Activated CD8-positive, alpha-beta memory T cell treated with anti-CD3 and anti-CD28 coated beads, Interleukin-2, amount 10 ng/mL, durations not matched to agents 7 days and 5 days (primary cell): ENCODE results near the gene CCDC38. TPM values are rescaled to one million over a fixed set of nuclear protein-coding genes. Genes with fewer than 3 reads are reported as not detected.

Experiments used
- ATAC-seq: fragments of 150-1000 bp; cut with Tn5 transposase; one replicate; pipeline ENCODE4 v1.10.0; 2021; ENCODE audit warnings: moderate library complexity
- CTCF ChIA-PET: fragments of 350-600 bp; sonication (Branson Sonifier 250); formaldehyde crosslinking; loops from one replicate; lab custom pipeline; 2021; ENCODE audit warnings: antibody characterized with exemption; lab: Charles Lee
- DNase-seq: peaks from one replicate; pipeline ENCODE4 v3.0.0-alpha.2; 2020
- H3K27ac Mint-ChIP-seq: one replicate; pipeline ENCODE4 v1.8.0; 2021; ENCODE audit warnings: mild to moderate bottlenecking, mixed read lengths
- H3K27me3 Mint-ChIP-seq: one replicate; pipeline ENCODE4 v1.8.0; 2021; ENCODE audit warnings: mixed read lengths
- H3K36me3 Mint-ChIP-seq: one replicate; pipeline ENCODE4 v1.8.0; 2021; ENCODE audit warnings: mild to moderate bottlenecking, mixed read lengths
- H3K4me1 Mint-ChIP-seq: one replicate; pipeline ENCODE4 v1.8.0; 2021; ENCODE audit warnings: mixed read lengths
- H3K4me3 Mint-ChIP-seq: one replicate; pipeline ENCODE4 v1.8.0; 2021; ENCODE audit warnings: mild to moderate bottlenecking, moderate library complexity, mixed read lengths
- H3K9me3 Mint-ChIP-seq: one replicate; pipeline ENCODE4 v1.8.0; 2022; ENCODE audit warnings: low read depth, mixed read lengths
- total RNA-seq, 2 experiments: library from RNA; stranded (reverse); gene quantifications; one replicate each; pipeline ENCODE4 v1.2.3, GENCODE V29; 2021

Gene CCDC38
- total RNA-seq, 2 experiments from 2014 or later: 0.12 to 0.50 TPM

DNA sequence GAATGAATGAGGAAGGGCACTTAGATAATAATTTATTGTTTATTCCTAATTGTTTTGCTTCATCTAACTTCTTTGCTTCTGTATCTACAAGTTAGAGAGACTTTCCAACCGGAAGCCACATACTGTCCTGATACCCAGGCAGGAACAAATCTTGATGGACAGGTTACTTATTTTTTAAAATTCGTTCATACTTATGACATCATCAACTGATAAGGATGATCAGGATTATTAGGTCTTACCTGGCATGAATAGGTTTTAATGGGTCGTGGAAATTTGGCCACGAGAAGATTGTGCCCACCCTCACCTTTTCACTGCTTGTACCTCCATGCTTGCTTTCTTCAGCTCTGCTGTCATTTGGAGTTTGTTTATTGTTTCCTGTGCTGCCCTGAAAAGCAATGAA lies 44.3 kb downstream of the CCDC38 start:
- no peaks in the 10 kb centered on the region for H3K9me3 Mint-ChIP-seq
- ATAC-seq (no peak), DNase-seq (no peak)
- no peaks in the 10 kb centered on the region for H3K4me1 Mint-ChIP-seq
- no peaks in the 10 kb centered on the region for H3K36me3 Mint-ChIP-seq
- no peak overlapping the region for H3K4me3 Mint-ChIP-seq
- no peak overlapping the region for H3K27ac Mint-ChIP-seq
- CTCF ChIA-PET: no interaction called here
- peaks cover 16% of the 10 kb centered on the region for H3K27me3 Mint-ChIP-seq

DNA sequence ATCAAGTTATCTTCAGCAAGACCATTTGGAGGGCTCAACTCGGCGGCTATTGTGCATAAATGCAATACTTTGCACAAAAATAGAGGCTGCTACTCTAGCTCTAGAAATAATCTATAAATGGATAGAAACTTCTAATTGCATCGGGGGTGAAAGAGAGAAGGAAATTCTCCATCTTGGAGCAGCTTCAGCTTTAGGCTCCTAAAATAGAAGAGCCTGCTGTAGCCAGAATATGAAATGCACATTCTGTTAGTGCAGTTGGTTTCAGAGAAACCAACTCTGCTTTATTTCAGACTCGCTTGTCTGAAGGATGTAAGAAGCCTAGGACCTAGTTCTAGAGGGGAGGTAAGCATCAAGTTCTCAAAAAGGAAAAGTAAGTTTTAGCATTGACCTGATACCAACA lies 45.6 kb downstream of the CCDC38 start:
- Mint-ChIP-seq H3K4me3 (no peak overlapping the region), H3K9me3 (no peaks in the 10 kb centered on the region), H3K27me3 (peaks cover 15% of the 10 kb centered on the region), H3K4me1 (no peaks in the 10 kb centered on the region), H3K27ac (no peak overlapping the region), H3K36me3 (no peaks in the 10 kb centered on the region)
- CTCF ChIA-PET: interaction anchor here (1.0 to 1.1 kb wide), 2 partner anchors 19 to 102 kb away, joined by 3 read pairs; no protein-coding TSS in a partner anchor
- DNase-seq (no peak), ATAC-seq (no peak)

DNA sequence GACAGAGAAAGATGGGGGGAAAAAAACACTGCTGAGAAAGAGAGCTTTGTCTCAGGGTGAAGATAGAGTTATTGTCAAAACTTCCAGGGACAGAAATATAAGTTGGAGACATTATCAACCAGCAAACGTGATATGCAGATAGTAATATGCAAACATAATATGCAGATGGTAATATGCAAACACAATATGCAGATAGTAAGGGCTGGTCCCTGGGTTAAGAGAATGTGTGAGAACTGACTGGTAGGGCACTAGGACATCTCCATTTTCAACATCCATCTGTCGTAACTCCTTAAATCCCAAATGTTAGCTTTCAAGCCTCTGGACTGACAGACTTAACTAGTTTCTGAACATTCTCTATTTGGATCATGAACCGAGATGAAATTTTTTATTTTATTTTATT lies 51.5 kb downstream of the CCDC38 start:
- no peaks in the 10 kb centered on the region for H3K4me1 Mint-ChIP-seq
- no peaks in the 10 kb centered on the region for H3K36me3 Mint-ChIP-seq
- DNase-seq: no peak
- no peak overlapping the region for H3K4me3 Mint-ChIP-seq
- CTCF ChIA-PET: no interaction called here
- H3K9me3 Mint-ChIP-seq: no peaks in the 10 kb centered on the region
- H3K27ac Mint-ChIP-seq: no peak overlapping the region
- H3K27me3 Mint-ChIP-seq: peaks cover 10% of the 10 kb centered on the region
- no peak for ATAC-seq

DNA sequence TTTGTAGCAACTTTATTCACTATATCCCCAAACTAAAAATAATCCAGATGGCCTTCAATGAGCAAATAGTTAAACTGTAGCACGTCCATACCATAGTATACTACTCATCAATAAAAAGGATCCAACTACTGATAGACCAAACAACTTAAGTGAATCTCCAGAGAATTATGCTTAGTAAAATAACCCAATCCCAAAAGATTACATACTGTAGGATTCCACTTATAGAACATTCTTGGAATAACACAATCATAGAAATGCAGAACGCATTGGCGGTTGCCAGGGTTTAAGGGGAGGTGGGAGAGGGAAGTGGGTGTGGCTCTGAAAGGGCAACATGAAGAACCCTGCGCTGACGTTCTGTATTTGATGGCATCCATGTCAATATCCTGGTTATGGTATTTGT lies 55.1 kb downstream of the CCDC38 start:
- ATAC-seq: no peak
- Mint-ChIP-seq H3K27ac (no peak overlapping the region), H3K4me1 (no peaks in the 10 kb centered on the region), H3K27me3 (peaks cover 6% of the 10 kb centered on the region), H3K36me3 (no peaks in the 10 kb centered on the region), H3K9me3 (no peaks in the 10 kb centered on the region), H3K4me3 (no peak overlapping the region)
- no peak for DNase-seq
- CTCF ChIA-PET: no interaction called here

DNA sequence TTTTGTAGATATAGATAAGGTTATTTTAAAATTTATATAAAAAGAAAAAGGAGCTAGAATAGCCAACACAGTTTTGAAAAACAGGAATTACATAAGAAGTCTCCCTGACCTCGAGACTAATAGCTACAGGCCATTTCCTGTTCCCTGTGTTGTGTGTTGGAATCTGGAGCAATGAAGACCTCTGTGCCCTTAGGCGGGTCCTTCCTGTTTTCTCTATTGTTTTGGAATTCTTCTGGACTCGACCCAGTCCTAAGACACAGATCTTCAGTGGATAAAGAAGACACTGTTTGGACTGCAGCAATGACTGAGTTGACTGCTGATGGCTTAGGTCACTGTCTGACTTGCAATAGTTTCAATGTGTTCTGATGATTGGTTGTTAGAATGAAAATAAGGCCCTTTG lies 57.4 kb downstream of the CCDC38 start:
- H3K36me3 Mint-ChIP-seq: no peaks in the 10 kb centered on the region
- CTCF ChIA-PET: no interaction called here
- H3K9me3 Mint-ChIP-seq: no peaks in the 10 kb centered on the region
- H3K4me3 Mint-ChIP-seq: no peak overlapping the region
- peaks cover 4% of the 10 kb centered on the region for H3K27me3 Mint-ChIP-seq
- DNase-seq (no peak), ATAC-seq (no peak)
- no peaks in the 10 kb centered on the region for H3K4me1 Mint-ChIP-seq
- H3K27ac Mint-ChIP-seq: no peak overlapping the region

DNA sequence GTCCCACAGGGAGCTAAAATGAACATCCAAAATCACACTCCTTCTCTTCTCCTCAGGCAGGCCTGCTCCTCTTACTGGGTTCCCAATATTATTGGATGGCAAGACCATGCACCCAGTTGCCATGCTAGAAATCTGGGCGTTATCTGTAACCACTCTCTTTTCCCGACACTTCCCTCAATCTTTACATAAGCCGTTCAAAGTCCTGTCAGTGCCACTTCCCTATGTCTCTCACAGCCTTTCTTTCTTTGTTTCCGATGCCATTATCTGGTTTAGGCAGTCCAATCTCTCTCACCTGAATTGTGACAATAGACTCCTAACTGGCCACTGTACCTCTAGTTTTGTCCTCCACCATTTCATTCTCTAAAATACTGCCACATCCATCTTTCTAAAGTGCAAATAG lies 59.5 kb downstream of the CCDC38 start:
- no peak for ATAC-seq
- H3K4me1 Mint-ChIP-seq: no peaks in the 10 kb centered on the region
- no peak for DNase-seq
- no peaks in the 10 kb centered on the region for H3K9me3 Mint-ChIP-seq
- peaks cover 1% of the 10 kb centered on the region for H3K36me3 Mint-ChIP-seq
- no peak overlapping the region for H3K27ac Mint-ChIP-seq
- peaks cover 2% of the 10 kb centered on the region for H3K27me3 Mint-ChIP-seq
- H3K4me3 Mint-ChIP-seq: no peak overlapping the region
- CTCF ChIA-PET: interaction anchor here (0.6 kb wide), 1 partner anchor 10 kb away, joined by 3 read pairs; no protein-coding TSS in a partner anchor

DNA sequence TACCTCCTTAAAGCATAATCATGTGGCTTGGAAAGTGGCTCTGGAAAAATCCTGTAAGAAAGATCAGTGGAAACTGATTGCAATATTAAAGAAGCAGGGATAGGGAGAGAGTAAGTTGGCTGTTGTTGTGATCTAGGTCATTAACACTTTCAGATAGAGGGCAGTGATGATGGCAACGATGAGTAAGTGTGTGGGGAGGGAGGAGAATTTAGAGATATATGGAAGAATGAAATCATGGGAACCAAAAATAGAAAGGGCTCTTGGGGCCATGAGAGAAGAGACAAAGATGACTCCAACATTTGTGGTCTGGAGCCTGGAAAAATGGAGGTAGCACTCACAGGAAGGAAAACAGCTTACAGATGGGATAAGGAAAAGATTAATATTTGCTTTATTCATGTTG lies 60.3 kb downstream of the CCDC38 start:
- peaks cover 1% of the 10 kb centered on the region for H3K36me3 Mint-ChIP-seq
- no peaks in the 10 kb centered on the region for H3K9me3 Mint-ChIP-seq
- no peak overlapping the region for H3K4me3 Mint-ChIP-seq
- CTCF ChIA-PET: no interaction called here
- no peak for ATAC-seq
- no peaks in the 10 kb centered on the region for H3K27me3 Mint-ChIP-seq
- DNase-seq: no peak
- no peak overlapping the region for H3K27ac Mint-ChIP-seq
- H3K4me1 Mint-ChIP-seq: no peaks in the 10 kb centered on the region

DNA sequence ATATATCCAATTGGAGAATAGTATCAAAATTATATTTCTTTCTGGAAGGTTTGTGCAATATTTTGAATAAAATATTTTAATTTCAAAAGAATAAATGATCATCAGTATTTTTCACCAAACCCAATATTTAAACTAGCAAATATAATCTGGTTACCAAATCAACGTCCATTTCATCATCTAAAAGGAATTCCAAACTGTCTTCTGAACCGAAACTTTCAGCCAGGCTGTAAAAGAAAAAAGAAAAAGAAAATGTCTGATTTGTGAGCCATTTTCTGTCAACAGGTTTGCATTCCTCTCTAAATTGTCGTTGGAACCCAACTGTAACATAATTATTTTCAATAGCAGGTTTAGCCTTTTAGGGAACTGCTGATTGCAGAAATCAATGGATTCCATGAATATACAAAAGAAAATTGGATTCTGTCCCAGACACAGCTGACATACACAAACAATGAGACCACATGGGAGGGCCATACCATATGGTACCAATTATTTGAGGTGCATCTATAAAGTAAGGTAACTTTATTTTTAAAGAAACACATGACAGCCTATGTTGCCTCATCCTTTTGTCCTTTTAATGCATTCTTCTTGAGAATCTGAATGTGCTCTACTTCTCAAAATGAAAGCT lies 61.0 kb downstream of the CCDC38 start:
- CTCF ChIA-PET: no interaction called here
- H3K36me3 Mint-ChIP-seq: peaks cover 1% of the 10 kb centered on the region
- H3K4me3 Mint-ChIP-seq: no peak overlapping the region
- H3K27ac Mint-ChIP-seq: no peak overlapping the region
- H3K9me3 Mint-ChIP-seq: no peaks in the 10 kb centered on the region
- ATAC-seq: no peak
- no peaks in the 10 kb centered on the region for H3K27me3 Mint-ChIP-seq
- DNase-seq: no peak
- no peaks in the 10 kb centered on the region for H3K4me1 Mint-ChIP-seq

DNA sequence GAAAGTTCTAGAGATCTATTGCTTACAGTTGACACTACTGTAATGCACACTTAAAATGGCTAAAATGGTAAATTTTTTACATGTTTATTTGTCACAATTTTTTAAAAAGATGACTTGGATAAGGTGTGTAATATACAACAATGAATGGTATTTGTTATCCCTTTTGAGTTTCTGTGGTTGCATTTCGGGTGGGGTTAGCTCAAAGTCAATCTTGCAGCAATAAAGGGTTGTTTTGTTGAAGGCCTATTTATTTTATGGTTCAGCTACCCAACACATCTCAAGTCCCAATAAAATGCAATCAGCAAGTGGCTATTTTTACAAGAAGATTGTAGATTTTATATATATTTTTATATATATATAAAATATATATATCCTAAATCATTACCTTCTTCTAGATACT lies 61.5 kb downstream of the CCDC38 start:
- DNase-seq (no peak), ATAC-seq (no peak)
- CTCF ChIA-PET: no interaction called here
- no peaks in the 10 kb centered on the region for H3K4me1 Mint-ChIP-seq
- H3K27me3 Mint-ChIP-seq: no peaks in the 10 kb centered on the region
- no peak overlapping the region for H3K4me3 Mint-ChIP-seq
- peaks cover 1% of the 10 kb centered on the region for H3K36me3 Mint-ChIP-seq
- no peaks in the 10 kb centered on the region for H3K9me3 Mint-ChIP-seq
- no peak overlapping the region for H3K27ac Mint-ChIP-seq

DNA sequence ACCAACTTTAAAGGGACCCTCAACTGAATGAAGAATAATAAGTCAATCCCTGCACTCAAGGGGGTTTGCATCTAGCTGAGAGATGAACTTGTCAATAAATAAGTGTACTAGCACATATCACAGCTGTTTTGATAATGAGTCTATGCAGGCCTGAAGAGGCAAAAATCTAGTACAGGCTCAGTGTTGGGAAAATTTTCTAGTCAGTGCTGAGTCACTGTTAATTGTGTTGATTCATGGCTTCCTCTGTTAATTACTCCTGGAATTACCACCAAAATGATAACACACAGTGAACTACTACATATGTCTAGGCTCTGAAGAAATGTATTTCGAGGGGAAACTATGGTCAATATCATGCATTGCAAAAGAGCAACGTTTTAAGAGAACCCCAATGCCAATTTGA lies 64.8 kb downstream of the CCDC38 start:
- CTCF ChIA-PET: interaction anchor here (1.3 kb wide), 1 partner anchor 20 kb away, joined by 3 read pairs; no protein-coding TSS in a partner anchor
- no peak for ATAC-seq

DNA sequence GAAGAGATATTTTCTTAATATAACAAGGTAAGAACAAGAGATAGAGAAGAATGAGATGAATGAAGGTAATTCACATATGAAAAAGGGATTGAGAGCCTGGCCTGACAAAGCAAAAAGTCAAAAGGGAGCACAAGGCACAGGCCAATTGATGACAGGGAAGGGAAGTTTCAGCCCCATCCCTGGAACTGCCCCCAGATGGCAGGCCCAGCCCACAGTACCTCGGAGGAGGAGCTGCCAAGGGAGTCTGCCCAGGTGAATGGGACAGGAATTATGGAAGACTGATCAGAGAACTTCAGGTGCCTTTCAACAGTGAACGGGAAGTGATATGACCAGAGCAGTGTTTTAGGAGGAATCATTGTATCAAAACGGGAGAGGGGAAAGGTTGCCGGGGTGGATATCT lies 68.0 kb downstream of the CCDC38 start:
- Mint-ChIP-seq H3K4me1 (peaks cover 2% of the 10 kb centered on the region), H3K4me3 (no peak overlapping the region), H3K27ac (no peak overlapping the region), H3K27me3 (no peaks in the 10 kb centered on the region), H3K36me3 (peaks cover 18% of the 10 kb centered on the region), H3K9me3 (no peaks in the 10 kb centered on the region)
- ATAC-seq (no peak), DNase-seq (no peak)
- CTCF ChIA-PET: no interaction called here

More for the DNA sequence above, 64.8 kb downstream of the CCDC38 start:
- Mint-ChIP-seq H3K36me3 (peaks cover 5% of the 10 kb centered on the region), H3K9me3 (no peaks in the 10 kb centered on the region), H3K27ac (no peak overlapping the region), H3K4me3 (no peak overlapping the region), H3K4me1 (no peaks in the 10 kb centered on the region), H3K27me3 (no peaks in the 10 kb centered on the region)
- no peak for DNase-seq

DNA sequence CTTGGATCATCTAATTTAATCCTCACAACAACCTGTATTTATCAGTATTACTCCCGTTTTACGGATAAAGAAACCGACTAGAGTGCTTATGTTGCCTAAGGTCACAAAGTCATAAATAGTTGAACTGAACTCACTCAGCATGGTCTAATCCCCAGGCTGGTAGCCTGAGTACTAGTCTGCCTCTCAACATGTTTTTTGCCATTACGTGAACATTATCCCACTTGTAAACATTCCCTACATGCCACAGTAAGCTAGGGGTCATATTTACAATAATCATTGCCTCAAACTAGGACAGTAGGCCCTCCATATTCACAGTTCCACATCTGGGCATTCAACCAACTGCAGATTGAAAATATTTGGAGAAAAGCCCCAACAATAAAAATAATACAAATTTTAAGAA lies 71.5 kb downstream of the CCDC38 start:
- Mint-ChIP-seq H3K27ac (no peak overlapping the region), H3K9me3 (no peaks in the 10 kb centered on the region), H3K4me1 (peaks cover 9% of the 10 kb centered on the region), H3K36me3 (peaks cover 35% of the 10 kb centered on the region), H3K4me3 (no peak overlapping the region), H3K27me3 (no peaks in the 10 kb centered on the region)
- DNase-seq (no peak), ATAC-seq (no peak)
- CTCF ChIA-PET: interaction anchor here (1.6 kb wide), 1 partner anchor 47 kb away, joined by 3 read pairs; no protein-coding TSS in a partner anchor

DNA sequence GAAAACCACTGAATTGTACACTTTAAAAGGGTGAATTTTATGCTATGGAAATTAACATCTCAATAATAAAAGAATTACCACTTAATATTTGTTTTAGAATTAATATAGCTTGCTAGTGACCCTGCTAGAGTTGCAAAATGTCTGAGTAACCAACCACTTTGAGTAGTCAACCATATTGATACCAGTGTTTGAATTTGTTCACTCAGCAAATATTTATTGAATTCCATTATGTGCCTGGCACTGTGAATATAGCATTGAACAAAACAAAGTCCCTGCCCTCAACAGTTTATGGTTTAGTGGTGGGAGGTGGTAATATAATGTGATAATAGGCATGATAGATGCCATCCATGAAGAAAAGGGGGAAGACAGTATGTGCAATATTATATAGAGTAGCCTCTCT lies 79.1 kb downstream of the CCDC38 start:
- CTCF ChIA-PET: no interaction called here
- no peak for ATAC-seq
- H3K36me3 Mint-ChIP-seq: peaks cover 55% of the 10 kb centered on the region
- peaks cover 26% of the 10 kb centered on the region for H3K4me1 Mint-ChIP-seq
- no peaks in the 10 kb centered on the region for H3K9me3 Mint-ChIP-seq
- no peak overlapping the region for H3K27ac Mint-ChIP-seq
- H3K27me3 Mint-ChIP-seq: no peaks in the 10 kb centered on the region
- H3K4me3 Mint-ChIP-seq: no peak overlapping the region
- DNase-seq: no peak

DNA sequence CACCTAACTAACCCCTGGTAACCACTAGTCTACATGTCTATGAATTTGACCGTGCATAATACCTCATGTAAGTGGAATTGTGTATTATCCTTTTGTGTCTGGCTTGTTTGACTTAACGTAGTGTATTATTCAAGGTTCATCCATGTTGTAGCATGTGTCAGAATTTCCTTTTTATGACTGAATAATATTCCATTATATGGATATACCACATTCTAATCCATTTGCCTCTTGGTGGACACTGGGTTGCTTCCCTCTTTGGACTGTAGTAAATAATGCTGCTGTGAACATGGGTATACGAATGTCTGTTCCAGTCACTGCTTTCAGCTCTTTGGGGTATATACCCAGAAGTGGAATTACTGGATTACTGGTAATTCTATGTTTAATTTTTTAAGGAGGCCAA lies 80.4 kb downstream of the CCDC38 start:
- Mint-ChIP-seq H3K27me3 (peaks cover 3% of the 10 kb centered on the region), H3K36me3 (peaks cover 45% of the 10 kb centered on the region), H3K27ac (no peak overlapping the region), H3K9me3 (no peaks in the 10 kb centered on the region), H3K4me3 (no peak overlapping the region), H3K4me1 (peaks cover 26% of the 10 kb centered on the region)
- DNase-seq (no peak), ATAC-seq (no peak)
- CTCF ChIA-PET: no interaction called here
